Ovary (tissue), 9 donors: Measurements from ENCODE around the gene GFRA3. TPM values are rescaled to one million over a fixed set of nuclear protein-coding genes. Genes with fewer than 3 reads are reported as not detected.

Source experiments
- DNase-seq, 5 donors: peaks; one replicate each; pipeline ENCODE4 v3.0.0-alpha.2; 2019 to 2020
- H3K27ac ChIP-seq, 2 donors: fragments of 200-600 bp; one replicate each; pipeline versions ENCODE4 v1.5.1 to v1.8.0; 2019 to 2022
- H3K27me3 ChIP-seq: fragments of 200-600 bp; one replicate; pipeline ENCODE4 v1.8.0; 2022
- H3K36me3 ChIP-seq: fragments of 200-600 bp; sonication (generic); one replicate; pipeline ENCODE4 v1.5.1; 2019
- H3K4me1 ChIP-seq: one replicate; pipeline ENCODE4 v1.8.1; 2013; ENCODE audit warnings: mild to moderate bottlenecking, moderate library complexity; ENCODE audit not compliant: insufficient read depth
- H3K4me3 ChIP-seq: fragments of 200-600 bp; sonication (generic); one replicate; pipeline ENCODE4 v1.5.1; 2017
- H3K9me3 ChIP-seq, 2 donors: fragments of 200-600 bp in 1 of 2; sonication (generic) in 1 of 2; one replicate each; pipeline versions ENCODE4 v1.5.1 to v1.8.1; 2013 to 2019; ENCODE audit warnings: mild to moderate bottlenecking in 1 of 2, moderate library complexity in 1 of 2
- EP300 ChIP-seq: sonication (generic); formaldehyde crosslinking; IDR thresholded peaks from one replicate; pipeline ENCODE4 v1.6.1; 2017; ENCODE audit warnings: antibody characterized with exemption
- POLR2A ChIP-seq: fragments of 450-650 bp; IDR thresholded peaks from one replicate; pipeline ENCODE4 v1.6.1; 2017; ENCODE audit warnings: antibody characterized with exemption, mild to moderate bottlenecking, moderate library complexity
- WGBS, 3 donors: extraction: QIAGEN DNeasy Blood & Tissue Kit in 1 of 3; methylation state at CpG; one replicate each; pipeline versions ENCODE4 v1.1.5 to v1.1.7; 2013 to 2017; 5-methylcytosine and 5-hydroxymethylcytosine counted together
- intact Hi-C, 4 donors: fragments of 100-400 bp; cut with DNase I; formaldehyde crosslinking; loops; one replicate each; pipeline versions ENCODE4 v1.11.0 to v1.15.1; 2022 to 2023
- polyA plus RNA-seq, 2 donors: library from polyadenylated mRNA; stranded (reverse); fragments of 200-250 nt in 1 of 2; fragments of 350-450 nt in 1 of 2; fragmentation: Illumina TruSeq in 1 of 2; extraction: RNeasy Lipid Tissue Mini Kit (QIAGEN cat#74804) in 1 of 2; gene quantifications; one replicate each; pipeline ENCODE4 v1.2.3, GENCODE V29; 2013 to 2014
- total RNA-seq, 7 donors: library from RNA; depleted of rRNA in 2 of 7; stranded (reverse); fragments of >200 nt in 2 of 7; fragmentation: NEBNext Ultra II Directional in 3 of 7; extraction: Animal tissue kit (Norgen Biotek cat#: 25700) in 3 of 7; gene quantifications; one replicate each; pipeline versions ENCODE4 v1.1.0 to v1.2.4, GENCODE V29; 2016 to 2023
- TF ChIP-seq, protein P1 (sequence below), 3 donors: fragments of 450-650 bp in 2 of 3; fragments of 200-600 bp in 1 of 3; IDR thresholded peaks; one replicate each; pipeline versions ENCODE4 v1.5.1 to v1.8.0; 2016 to 2022; ENCODE audit warnings: antibody characterized with exemption in 3 of 3, mild to moderate bottlenecking in 1 of 3
- donor health status: DM: no; HTN: no; CAD: no; lungs with moderate emphysema.
- donor health status: DM: no; HTN: no; CAD: no.
- donor health status: Bipolar disorder and iron deficiency.
- donor health status: DM: yes; HTN: yes; CAD: no.
- donor health status: DM: no; HTN: no; CAD: no.
- donor health status: DM: yes; HTN: yes; CAD: no.

Gene GFRA3
- total and polyA plus RNA-seq, 9 donors: 0.18 to 2.5 (median 0.38) TPM; not detected in 2

GRCh38 chr5:138241688-138242571 is 32.5 kb downstream of the GFRA3 start:
- DNase-seq: peak in 3 of 5 donors; percentile 14 to 42 (median 22)
- intact Hi-C loops: no loop called here
- peak overlapping the region; percentile 30 for H3K4me3 ChIP-seq
- H3K36me3 ChIP-seq: no peaks in the 10 kb centered on the region
- no peak overlapping the region for H3K27ac ChIP-seq
- H3K9me3 ChIP-seq: no peaks in the 10 kb centered on the region
- WGBS, 3 donors: 2 to 3% (median 2%) methylated on average over 63 to 67 of the region's 67 CpGs
- TF ChIP-seq EP300: no peak
- no peak for TF ChIP-seq POLR2A
- TF ChIP-seq, protein P1, sequence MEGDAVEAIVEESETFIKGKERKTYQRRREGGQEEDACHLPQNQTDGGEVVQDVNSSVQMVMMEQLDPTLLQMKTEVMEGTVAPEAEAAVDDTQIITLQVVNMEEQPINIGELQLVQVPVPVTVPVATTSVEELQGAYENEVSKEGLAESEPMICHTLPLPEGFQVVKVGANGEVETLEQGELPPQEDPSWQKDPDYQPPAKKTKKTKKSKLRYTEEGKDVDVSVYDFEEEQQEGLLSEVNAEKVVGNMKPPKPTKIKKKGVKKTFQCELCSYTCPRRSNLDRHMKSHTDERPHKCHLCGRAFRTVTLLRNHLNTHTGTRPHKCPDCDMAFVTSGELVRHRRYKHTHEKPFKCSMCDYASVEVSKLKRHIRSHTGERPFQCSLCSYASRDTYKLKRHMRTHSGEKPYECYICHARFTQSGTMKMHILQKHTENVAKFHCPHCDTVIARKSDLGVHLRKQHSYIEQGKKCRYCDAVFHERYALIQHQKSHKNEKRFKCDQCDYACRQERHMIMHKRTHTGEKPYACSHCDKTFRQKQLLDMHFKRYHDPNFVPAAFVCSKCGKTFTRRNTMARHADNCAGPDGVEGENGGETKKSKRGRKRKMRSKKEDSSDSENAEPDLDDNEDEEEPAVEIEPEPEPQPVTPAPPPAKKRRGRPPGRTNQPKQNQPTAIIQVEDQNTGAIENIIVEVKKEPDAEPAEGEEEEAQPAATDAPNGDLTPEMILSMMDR (IDR thresholded peaks at IDR 0.05): no peak
- no peaks in the 10 kb centered on the region for H3K4me1 ChIP-seq
- no peaks in the 10 kb centered on the region for H3K27me3 ChIP-seq

GRCh38 chr5:138240650-138241385 is 33.6 kb downstream of the GFRA3 start:
- no peak overlapping the region for H3K4me3 ChIP-seq
- intact Hi-C loops: no loop called here
- H3K27me3 ChIP-seq: no peaks in the 10 kb centered on the region
- TF ChIP-seq, protein P1 (IDR thresholded peaks at IDR 0.05): no peak
- TF ChIP-seq POLR2A (no peak), EP300 (no peak)
- H3K9me3 ChIP-seq: no peaks in the 10 kb centered on the region
- H3K36me3 ChIP-seq: no peaks in the 10 kb centered on the region
- no peaks in the 10 kb centered on the region for H3K4me1 ChIP-seq
- DNase-seq: no peak
- no peak overlapping the region for H3K27ac ChIP-seq
- WGBS, 3 donors: 55 to 64% (median 55%) methylated on average over 3 of the region's 3 CpGs

DNA sequence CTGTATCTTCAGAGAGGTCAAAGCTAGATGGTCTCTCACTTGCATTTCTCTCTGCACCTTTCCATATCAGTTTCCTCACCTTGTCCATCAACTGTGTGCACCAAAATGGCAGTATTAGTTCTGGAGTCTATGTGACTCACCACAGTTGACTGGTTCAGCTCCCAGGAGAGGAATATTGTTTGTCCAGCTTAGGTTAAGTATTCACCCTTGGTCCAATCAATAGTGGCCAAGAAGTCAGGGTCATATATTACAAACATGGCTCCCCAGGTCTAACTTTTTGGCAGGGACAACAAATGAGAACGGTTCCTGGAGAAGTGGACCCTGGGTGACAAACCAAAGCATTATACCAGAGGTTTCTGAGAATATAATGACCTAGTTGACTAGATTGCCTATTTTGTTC is 36.4 kb downstream of the GFRA3 start:
- 63 to 83% (median 73%) methylated on average over 1 of the region's 1 CpG for WGBS, 3 donors
- H3K27me3 ChIP-seq: no peaks in the 10 kb centered on the region
- no peaks in the 10 kb centered on the region for H3K36me3 ChIP-seq
- no peak overlapping the region for H3K4me3 ChIP-seq
- H3K27ac ChIP-seq: no peak overlapping the region
- H3K4me1 ChIP-seq: no peaks in the 10 kb centered on the region
- no peak for DNase-seq
- intact Hi-C loops: no loop called here
- TF ChIP-seq POLR2A (no peak), EP300 (no peak)
- TF ChIP-seq, protein P1 (IDR thresholded peaks at IDR 0.05): no peak
- no peaks in the 10 kb centered on the region for H3K9me3 ChIP-seq

DNA sequence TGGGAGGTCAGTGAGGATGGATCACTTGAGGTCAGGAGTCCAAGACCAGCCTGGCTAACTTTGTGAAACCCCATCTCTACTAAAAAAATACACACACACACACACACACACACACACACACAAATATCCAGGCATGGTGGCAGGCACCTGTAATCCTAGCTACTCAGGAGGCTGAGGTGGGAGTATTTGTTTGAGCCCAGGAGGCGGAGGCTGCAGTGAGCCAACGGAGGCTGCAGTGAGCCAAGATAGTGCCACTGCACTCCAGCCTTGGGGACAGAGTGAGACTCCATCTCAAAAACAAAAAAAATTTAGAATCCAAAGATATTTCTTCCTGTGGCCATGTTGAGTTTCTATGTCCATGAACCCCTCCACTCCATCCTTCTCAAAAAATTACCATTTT is 39.8 kb downstream of the GFRA3 start:
- Histone ChIP-seq H3K36me3 (no peaks in the 10 kb centered on the region), H3K27ac (no peak overlapping the region), H3K9me3 (no peaks in the 10 kb centered on the region), H3K4me3 (no peak overlapping the region), H3K27me3 (no peaks in the 10 kb centered on the region), H3K4me1 (peaks cover 1% of the 10 kb centered on the region)
- no peak for DNase-seq
- WGBS, 3 donors: 66 to 84% (median 67%) methylated on average over 2 of the region's 2 CpGs
- intact Hi-C loops: no loop called here
- TF ChIP-seq, protein P1 (IDR thresholded peaks at IDR 0.05): no peak
- TF ChIP-seq POLR2A: no peak
- no peak for TF ChIP-seq EP300
